HG03378 (cell line): ENCODE measurements around the gene UBALD2.
"Not testable (repeated sequence)": the region's sequence is repeated elsewhere in the genome, so short reads cannot be mapped to it uniquely, and the experiment has no call there.

Experiments
- ATAC-seq: cut with Tn5 transposase; IDR thresholded peaks from one replicate; pipeline ENCODE4 v1.9.1; 2021; ENCODE audit warnings: mild to moderate bottlenecking, moderate library complexity; ENCODE audit not compliant: unreplicated experiment

The UBALD2 gene

GRCh38 chr17:76264755-76265623 lies at the start of gene UBALD2:
UBALD2 (plus strand) TSS chr17:76265348; CDS start chr17:76265506, 158 bp downstream.
- ATAC-seq, result peak; percentile 68

- no peak for ATAC-seq
These were observed 48.1 kb upstream of the UBALD2 start for GRCh38 chr17:76217081-76217480.

GRCh38 chr17:76219670-76220383 lies 45.3 kb upstream of the UBALD2 start:
- no peak for ATAC-seq

- ATAC-seq, result no peak
These were observed 41.3 kb upstream of the UBALD2 start for GRCh38 chr17:76223802-76224201.

- not testable (repeated sequence) for ATAC-seq
These were observed 39.6 kb upstream of the UBALD2 start for GRCh38 chr17:76225373-76226086.

GRCh38 chr17:76226749-76227148 lies 38.4 kb upstream of the UBALD2 start:
- not testable (repeated sequence) for ATAC-seq

GRCh38 chr17:76232342-76232741 lies 32.8 kb upstream of the UBALD2 start:
- ATAC-seq, result no peak

GRCh38 chr17:76233588-76234353 lies 31.4 kb upstream of the UBALD2 start:
- no peak for ATAC-seq

- ATAC-seq, result no peak
These were observed 30.8 kb upstream of the UBALD2 start for GRCh38 chr17:76234354-76234679.

- no peak for ATAC-seq
These were observed 29.3 kb upstream of the UBALD2 start for GRCh38 chr17:76235883-76236282.

- ATAC-seq, result no peak
These were observed 28.5 kb upstream of the UBALD2 start for GRCh38 chr17:76236603-76237002.

- no peak for ATAC-seq
These were observed 27.3 kb upstream of the UBALD2 start for GRCh38 chr17:76237859-76238313.

GRCh38 chr17:76238847-76239537 lies 26.2 kb upstream of the UBALD2 start:
- ATAC-seq, result no peak

GRCh38 chr17:76239538-76240274 lies 25.4 kb upstream of the UBALD2 start:
- no peak for ATAC-seq

GRCh38 chr17:76240461-76241203 lies 24.5 kb upstream of the UBALD2 start, which contains the start of gene RNF157:
RNF157 (minus strand) TSS chr17:76240493; CDS start chr17:76240240, 253 bp downstream.
- ATAC-seq, result no peak

- no peak for ATAC-seq
These were observed 24.0 kb upstream of the UBALD2 start for GRCh38 chr17:76241204-76241538.

- ATAC-seq, result no peak
These were observed 23.4 kb upstream of the UBALD2 start for GRCh38 chr17:76241691-76242255.
